ENCODE results near the gene MARS1.

MARS1 gene

GRCh38 chr12:57518176-57518919 is 30.5 kb downstream of the MARS1 start:
- no peak for DNase-seq

GRCh38 chr12:57518920-57519795 is 31.3 kb downstream of the MARS1 start:
- DNase-seq, result no peak

- DNase-seq, result peak in 1 of 2 experiments; percentile 39
Measured at GRCh38 chr12:57519796-57520052, 31.9 kb downstream of the MARS1 start.

- peak; percentile 96 to 99 for DNase-seq
Measured at GRCh38 chr12:57520053-57520818, 32.4 kb downstream of the MARS1 start, which contains the start of gene DDIT3. DDIT3 (minus strand) TSS chr12:57520514; CDS start chr12:57517406, 3,108 bp downstream.

- peak in 1 of 2 experiments; percentile 48 for DNase-seq
Measured at GRCh38 chr12:57521525-57522010, 33.7 kb downstream of the MARS1 start.

GRCh38 chr12:57522011-57522886 is 34.4 kb downstream of the MARS1 start, which contains the start of gene MBD6:
MBD6 (plus strand) TSS chr12:57522824; CDS start chr12:57524304, 1,480 bp downstream.
- peak; percentile 60 to 88 for DNase-seq

GRCh38 chr12:57522887-57523705 is 35.2 kb downstream of the MARS1 start:
- DNase-seq, result no peak

- no peak for DNase-seq
Measured at GRCh38 chr12:57523706-57524614, 36.1 kb downstream of the MARS1 start.

- DNase-seq, result no peak
Measured at GRCh38 chr12:57524814-57525614, 37.1 kb downstream of the MARS1 start.

- no peak for DNase-seq
Measured at GRCh38 chr12:57525615-57526383, 37.9 kb downstream of the MARS1 start.

GRCh38 chr12:57526477-57527126 is 38.7 kb downstream of the MARS1 start:
- no peak for DNase-seq

GRCh38 chr12:57527184-57527583 is 39.3 kb downstream of the MARS1 start:
- DNase-seq, result no peak

- no peak for DNase-seq
Measured at GRCh38 chr12:57528176-57528575, 40.3 kb downstream of the MARS1 start.

GRCh38 chr12:57528831-57529555 is 41.1 kb downstream of the MARS1 start:
- DNase-seq, result no peak

- DNase-seq, result no peak
Measured at GRCh38 chr12:57529831-57530230, 42.0 kb downstream of the MARS1 start.

GRCh38 chr12:57530396-57531142 is 42.7 kb downstream of the MARS1 start:
- no peak for DNase-seq
